Measurements from ENCODE around the gene GADL1.

Gene GADL1

DNA sequence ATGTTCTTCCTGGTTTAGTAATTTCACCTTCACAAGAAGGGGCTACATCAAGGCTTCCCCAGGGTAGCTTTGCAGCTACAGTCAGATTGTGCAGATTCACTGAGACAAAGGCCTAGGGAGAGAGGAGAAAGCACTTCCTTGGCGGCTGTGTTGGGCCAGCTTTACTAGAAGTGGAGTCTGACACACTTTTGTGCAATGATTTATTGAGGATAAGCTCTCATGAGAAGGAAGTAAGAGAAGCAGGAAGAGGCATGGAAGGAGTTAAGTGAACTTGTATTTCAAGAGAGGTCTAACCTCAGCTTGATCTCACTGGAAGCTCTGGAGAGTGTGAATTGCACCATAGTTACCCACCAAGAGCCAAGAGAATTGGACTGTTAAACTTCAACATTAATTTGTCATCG, 209.2 kb downstream of the GADL1 start:
- no peak for DNase-seq (ENCODE audit: insufficient read length, low spot score)
- no peak for FAIRE-seq
- TF ChIP-seq POLR2AphosphoS5 (IDR thresholded peaks at IDR 0.05; ENCODE audit: low read depth, low read length) (no peak), PAX5 (IDR thresholded peaks at IDR 0.05; ENCODE audit: insufficient read depth, low read length, severe bottlenecking) (no peak), SPI1 (IDR thresholded peaks at IDR 0.05; ENCODE audit: low read depth, low read length) (no peak), POU2F2 (IDR thresholded peaks at IDR 0.05; ENCODE audit: low read depth, low read length) (no peak), POLR2A (IDR thresholded peaks at IDR 0.05; ENCODE audit: low read depth, low read length) (no peak), TAF1 (IDR thresholded peaks at IDR 0.05; ENCODE audit: low read depth, low read length) (no peak)

DNA sequence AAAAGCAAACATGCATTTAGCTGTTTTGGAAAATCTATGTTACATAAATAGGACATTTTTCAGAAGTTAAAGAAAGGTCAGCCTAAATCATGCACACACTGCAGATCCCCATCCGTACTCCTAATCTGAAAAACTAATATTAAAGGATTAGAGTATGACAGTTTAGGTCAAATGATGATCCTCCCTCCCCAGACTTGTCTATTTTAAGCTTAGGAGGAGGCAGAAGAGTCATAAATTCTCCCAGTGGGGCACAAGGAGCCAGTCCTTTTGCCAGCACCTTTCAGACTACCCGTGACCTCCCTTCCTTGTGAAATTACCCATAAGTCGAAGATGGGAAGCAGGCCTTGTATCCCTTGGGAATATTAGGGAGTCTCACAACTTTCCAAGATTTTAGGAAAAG, 210.1 kb downstream of the GADL1 start:
- FAIRE-seq, result no peak
- DNase-seq (ENCODE audit: insufficient read length, low spot score), result no peak
- no peak for TF ChIP-seq POLR2A (IDR thresholded peaks at IDR 0.05; ENCODE audit: low read depth, low read length)
- no peak for TF ChIP-seq TAF1 (IDR thresholded peaks at IDR 0.05; ENCODE audit: low read depth, low read length)

DNA sequence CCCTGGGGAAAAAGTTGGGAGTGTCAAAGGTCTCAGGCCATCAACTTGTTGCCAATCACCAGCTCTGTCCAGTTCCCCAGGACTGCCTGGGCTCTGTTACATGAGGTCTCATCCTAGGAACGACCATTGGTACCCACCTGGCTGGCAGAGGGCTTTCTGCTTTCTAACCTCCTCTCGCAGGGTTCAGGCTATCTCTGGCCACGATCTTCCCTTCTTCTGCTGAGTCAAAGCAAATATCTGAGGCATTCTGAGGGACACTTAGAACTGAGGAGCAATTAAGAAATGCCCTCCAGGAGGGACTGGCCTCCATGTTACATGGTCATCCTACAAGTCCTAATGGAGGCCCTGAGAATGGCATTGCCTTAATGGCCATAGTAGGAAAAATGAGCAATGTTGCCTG, 210.7 kb downstream of the GADL1 start:
- TF ChIP-seq TAF1 (IDR thresholded peaks at IDR 0.05; ENCODE audit: low read depth, low read length) (no peak), POLR2A (IDR thresholded peaks at IDR 0.05; ENCODE audit: low read depth, low read length) (no peak), POU2F2 (IDR thresholded peaks at IDR 0.05; ENCODE audit: low read depth, low read length) (no peak)
- FAIRE-seq, result no peak
- DNase-seq (ENCODE audit: insufficient read length, low spot score), result no peak

DNA sequence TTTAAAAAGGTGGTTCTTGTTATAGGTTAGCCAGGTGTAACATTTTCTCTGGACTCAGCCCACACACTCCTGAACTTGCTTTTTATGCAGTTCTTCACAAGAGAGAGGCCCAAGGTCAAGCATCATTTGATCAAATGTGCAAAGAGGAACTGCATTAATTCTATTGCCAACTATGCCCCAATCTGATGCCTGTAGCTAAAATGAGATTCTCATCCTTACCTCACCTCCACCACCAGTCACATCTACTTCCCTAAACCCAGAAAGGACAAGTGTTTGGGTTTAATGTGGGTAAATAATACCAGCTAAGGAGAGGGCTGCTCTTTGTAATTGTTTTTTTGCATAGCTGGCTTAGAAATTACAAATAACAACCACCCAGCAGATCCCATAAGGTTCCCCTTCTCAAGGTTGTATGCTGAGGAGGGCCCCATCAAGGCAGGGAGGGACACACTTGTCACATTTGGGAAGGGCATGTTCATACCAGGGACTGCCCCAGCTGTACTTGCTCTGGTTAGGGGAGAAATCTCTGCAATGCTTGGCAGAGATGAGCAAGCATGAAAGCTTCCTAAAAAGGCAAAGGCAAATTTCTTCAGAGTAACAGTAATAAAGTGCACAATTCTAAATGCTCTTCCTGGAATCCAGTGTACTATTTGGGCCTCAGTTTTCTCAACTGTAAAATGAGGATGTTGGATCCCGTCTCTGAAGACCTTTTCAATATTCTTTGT, 211.9 kb downstream of the GADL1 start:
- DNase-seq (ENCODE audit: insufficient read length, low spot score), result no peak
- TF ChIP-seq PAX5 (IDR thresholded peaks at IDR 0.05; ENCODE audit: insufficient read depth, low read length, severe bottlenecking), result no peak
- TF ChIP-seq POLR2A (IDR thresholded peaks at IDR 0.05; ENCODE audit: low read depth, low read length), result no peak
- TF ChIP-seq SPI1 (IDR thresholded peaks at IDR 0.05; ENCODE audit: low read depth, low read length), result no peak
- TF ChIP-seq POU2F2 (IDR thresholded peaks at IDR 0.05; ENCODE audit: low read depth, low read length), result no peak
- no peak for TF ChIP-seq TAF1 (IDR thresholded peaks at IDR 0.05; ENCODE audit: low read depth, low read length)
- no peak for FAIRE-seq

DNA sequence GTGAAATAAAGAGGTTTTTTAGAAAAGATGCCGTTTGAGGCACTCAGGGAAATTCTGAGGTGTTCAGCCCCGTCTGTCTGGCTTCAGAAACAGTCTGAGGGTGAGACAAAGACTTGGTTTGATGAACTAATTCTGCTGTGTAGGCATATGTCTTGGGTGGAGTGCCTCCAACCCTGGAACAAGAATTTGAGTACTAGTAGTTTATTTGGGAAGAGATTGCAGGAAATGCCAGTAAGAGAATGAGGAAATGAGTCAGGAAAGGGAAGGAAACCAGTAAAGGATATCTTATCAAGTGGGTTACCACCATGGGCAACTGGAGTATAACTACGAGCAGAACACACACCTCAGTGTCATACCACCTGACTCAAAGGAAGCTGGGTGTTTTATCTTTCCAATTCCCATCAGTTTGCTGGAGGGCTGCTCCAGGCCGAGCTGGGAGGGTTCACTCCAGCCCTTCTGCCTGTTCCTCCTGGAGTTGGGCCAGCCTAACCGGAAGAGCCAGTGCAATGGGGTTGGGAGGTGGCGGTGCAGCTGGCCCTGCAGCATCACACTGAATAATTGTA, 212.7 kb downstream of the GADL1 start:
- DNase-seq (ENCODE audit: insufficient read length, low spot score) (no peak), FAIRE-seq (no peak)

DNA sequence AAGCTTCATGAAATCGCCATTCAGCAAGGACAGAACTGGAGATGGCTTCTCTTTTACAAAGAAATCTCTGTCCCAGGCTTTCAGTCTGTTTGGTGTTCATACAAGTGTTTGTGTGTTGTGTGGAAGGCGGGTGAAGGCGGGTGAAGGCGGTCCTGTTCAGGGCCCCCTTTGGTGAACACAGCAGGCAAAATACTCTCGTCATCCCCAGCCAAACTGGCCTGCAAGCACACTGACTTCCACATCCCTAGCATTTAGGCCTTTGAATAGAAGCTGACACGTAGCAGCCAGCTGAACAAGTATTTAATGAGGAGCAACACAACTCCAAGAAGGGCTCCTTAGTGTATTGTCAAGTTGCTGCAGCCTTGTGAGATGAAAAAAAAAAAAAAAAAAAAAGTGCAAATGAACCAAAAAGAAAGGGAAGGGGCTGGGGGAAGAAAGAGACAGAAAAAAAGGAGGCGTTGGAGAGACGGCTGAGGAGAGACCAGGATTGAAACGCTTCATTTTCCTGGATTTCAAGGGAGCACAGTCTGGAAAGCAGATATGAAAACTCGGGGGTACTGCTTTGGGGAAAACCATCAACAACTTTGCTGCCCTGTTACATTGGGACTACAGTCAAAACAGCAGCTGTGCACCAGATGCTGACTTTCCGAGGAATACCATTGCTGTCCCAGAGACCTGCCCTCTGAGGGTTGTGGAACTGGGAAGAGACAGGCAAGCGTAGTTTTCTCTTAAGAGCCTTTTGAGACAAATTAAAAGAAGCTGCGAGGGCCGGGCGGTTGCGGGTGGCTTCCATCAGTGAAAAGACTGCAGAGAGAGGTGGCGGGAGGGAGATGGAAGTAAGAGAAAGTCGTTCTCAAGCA, 213.4 kb downstream of the GADL1 start:
- DNase-seq (ENCODE audit: insufficient read length, low spot score), result no peak
- no peak for FAIRE-seq
- TF ChIP-seq TAF1 (IDR thresholded peaks at IDR 0.05; ENCODE audit: low read depth, low read length) (no peak), POLR2AphosphoS5 (IDR thresholded peaks at IDR 0.05; ENCODE audit: low read depth, low read length) (no peak), POU2F2 (IDR thresholded peaks at IDR 0.05; ENCODE audit: low read depth, low read length) (no peak), SPI1 (IDR thresholded peaks at IDR 0.05; ENCODE audit: low read depth, low read length) (no peak), POLR2A (IDR thresholded peaks at IDR 0.05; ENCODE audit: low read depth, low read length) (no peak), PAX5 (IDR thresholded peaks at IDR 0.05; ENCODE audit: insufficient read depth, low read length, severe bottlenecking) (no peak)

More for the DNA sequence above, 212.7 kb downstream of the GADL1 start:
- TF ChIP-seq POU2F2 (IDR thresholded peaks at IDR 0.05; ENCODE audit: low read depth, low read length), result no peak
- no peak for TF ChIP-seq SPI1 (IDR thresholded peaks at IDR 0.05; ENCODE audit: low read depth, low read length)
- no peak for TF ChIP-seq POLR2AphosphoS5 (IDR thresholded peaks at IDR 0.05; ENCODE audit: low read depth, low read length)
- no peak for TF ChIP-seq PAX5 (IDR thresholded peaks at IDR 0.05; ENCODE audit: insufficient read depth, low read length, severe bottlenecking)
- no peak for TF ChIP-seq TAF1 (IDR thresholded peaks at IDR 0.05; ENCODE audit: low read depth, low read length)
- no peak for TF ChIP-seq POLR2A (IDR thresholded peaks at IDR 0.05; ENCODE audit: low read depth, low read length)

DNA sequence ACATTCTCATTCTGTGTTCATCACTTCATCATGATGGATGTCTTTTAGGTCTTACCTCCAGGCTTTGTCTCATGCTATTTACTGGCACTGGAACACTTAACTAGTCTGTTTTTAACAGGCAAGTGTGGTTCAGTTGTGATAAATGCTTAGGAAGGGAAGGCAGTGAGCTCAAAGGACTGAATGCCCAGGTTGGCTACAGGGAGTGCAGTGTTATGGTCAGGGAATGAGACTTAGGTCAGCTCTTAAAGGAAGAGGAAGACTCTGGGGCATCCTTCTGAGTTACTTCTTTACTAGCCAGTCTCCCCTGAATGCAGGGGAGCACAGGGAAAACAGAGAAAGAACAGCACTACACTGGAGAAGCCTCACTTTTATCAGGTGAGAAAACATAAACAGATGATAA, 215.4 kb downstream of the GADL1 start:
- TF ChIP-seq POLR2A (IDR thresholded peaks at IDR 0.05; ENCODE audit: low read depth, low read length) (no peak), SPI1 (IDR thresholded peaks at IDR 0.05; ENCODE audit: low read depth, low read length) (no peak), PAX5 (IDR thresholded peaks at IDR 0.05; ENCODE audit: insufficient read depth, low read length, severe bottlenecking) (no peak), POLR2AphosphoS5 (IDR thresholded peaks at IDR 0.05; ENCODE audit: low read depth, low read length) (no peak), TAF1 (IDR thresholded peaks at IDR 0.05; ENCODE audit: low read depth, low read length) (no peak), POU2F2 (IDR thresholded peaks at IDR 0.05; ENCODE audit: low read depth, low read length) (no peak)
- DNase-seq (ENCODE audit: insufficient read length, low spot score) (no peak), FAIRE-seq (no peak)

DNA sequence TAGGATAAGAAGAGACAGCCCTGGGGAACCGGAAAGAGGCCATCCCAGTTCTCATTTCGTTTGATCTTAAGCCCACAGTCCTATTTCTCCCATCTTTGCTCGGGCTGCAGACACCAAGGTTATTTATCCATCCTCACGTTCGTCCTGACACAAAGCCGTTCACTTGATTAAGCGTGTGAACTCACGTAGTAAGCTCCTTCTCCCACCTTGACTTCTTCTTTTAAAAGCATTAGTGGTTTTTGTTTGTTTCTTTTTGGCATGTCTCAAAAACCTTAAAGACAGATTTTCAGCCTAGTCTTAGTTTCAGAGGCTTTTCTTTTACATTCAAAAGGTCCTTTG, 217.1 kb downstream of the GADL1 start:
- FAIRE-seq, result no peak
- no peak for DNase-seq (ENCODE audit: insufficient read length, low spot score)
- no peak for TF ChIP-seq TAF1 (IDR thresholded peaks at IDR 0.05; ENCODE audit: low read depth, low read length)
- no peak for TF ChIP-seq SPI1 (IDR thresholded peaks at IDR 0.05; ENCODE audit: low read depth, low read length)
- no peak for TF ChIP-seq POLR2AphosphoS5 (IDR thresholded peaks at IDR 0.05; ENCODE audit: low read depth, low read length)
- TF ChIP-seq POLR2A (IDR thresholded peaks at IDR 0.05; ENCODE audit: low read depth, low read length), result no peak
- no peak for TF ChIP-seq PAX5 (IDR thresholded peaks at IDR 0.05; ENCODE audit: insufficient read depth, low read length, severe bottlenecking)
- TF ChIP-seq POU2F2 (IDR thresholded peaks at IDR 0.05; ENCODE audit: low read depth, low read length), result no peak

DNA sequence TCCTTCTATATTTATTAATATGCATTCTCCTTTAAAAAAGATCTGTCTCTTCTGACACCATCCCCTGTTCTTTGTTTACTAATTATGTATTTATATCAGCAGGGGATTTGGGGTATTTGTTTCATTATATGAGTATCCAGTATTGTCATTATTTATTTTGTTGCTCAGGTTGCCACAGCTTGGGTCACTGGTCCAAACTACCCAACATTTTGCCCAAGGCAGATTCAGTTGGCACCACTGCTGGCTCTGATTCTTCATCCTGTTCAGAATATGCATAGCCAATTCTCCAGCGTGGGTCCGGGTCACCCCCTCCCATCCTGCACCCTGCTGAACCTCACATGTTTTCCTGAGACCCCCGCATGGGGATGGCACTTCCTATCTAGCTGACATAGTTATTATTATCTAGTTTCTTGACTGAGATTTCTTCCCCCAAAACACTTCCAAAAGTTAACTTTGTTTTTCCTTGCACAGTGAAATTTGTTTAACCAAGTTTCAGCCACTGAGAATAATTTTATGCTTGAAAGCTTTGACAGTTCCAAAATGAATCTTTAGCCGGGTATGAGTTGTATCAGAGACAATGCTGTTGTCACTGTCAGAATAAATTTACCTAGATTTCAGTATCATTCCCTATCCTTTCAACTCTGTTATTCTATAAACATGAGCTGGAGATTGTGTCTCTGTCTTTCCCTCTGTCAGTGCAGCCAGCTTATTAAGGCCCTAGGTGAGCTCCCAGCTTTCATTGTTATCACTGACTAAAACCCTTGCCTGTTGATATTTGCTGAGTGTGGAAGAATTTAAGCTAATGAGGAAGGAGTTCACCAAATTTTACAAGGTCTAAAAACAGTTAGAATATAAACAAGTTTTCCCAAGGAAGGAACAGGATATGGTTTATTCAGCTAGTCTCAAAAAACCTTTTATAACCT, 217.8 kb downstream of the GADL1 start:
- no peak for FAIRE-seq

More for the DNA sequence above, 217.8 kb downstream of the GADL1 start:
- TF ChIP-seq SPI1 (IDR thresholded peaks at IDR 0.05; ENCODE audit: low read depth, low read length) (no peak), POLR2A (IDR thresholded peaks at IDR 0.05; ENCODE audit: low read depth, low read length) (no peak), POLR2AphosphoS5 (IDR thresholded peaks at IDR 0.05; ENCODE audit: low read depth, low read length) (no peak), PAX5 (IDR thresholded peaks at IDR 0.05; ENCODE audit: insufficient read depth, low read length, severe bottlenecking) (no peak), POU2F2 (IDR thresholded peaks at IDR 0.05; ENCODE audit: low read depth, low read length) (no peak)
- DNase-seq (ENCODE audit: insufficient read length, low spot score), result no peak

Measured in GM12891 (cell line).